Fibroblast of the aortic adventitia (primary cell): Measurements from ENCODE around the gene MED10. TPM values are rescaled to one million over a fixed set of nuclear protein-coding genes. Genes with fewer than 3 reads are reported as not detected.

Source experiments
- DNase-seq: peaks from one replicate; pipeline ENCODE4 v3.0.0-alpha.2; 2010; ENCODE audit warnings: low read depth
- H3K4me3 ChIP-seq: 2 replicates; pipeline ENCODE4 v1.5.1; 2011; ENCODE audit warnings: low read depth, mild to moderate bottlenecking, control low read depth, low read length, moderate library complexity
- CTCF ChIP-seq: IDR thresholded peaks from 2 replicates; pipeline ENCODE4 v1.5.1; 2011; ENCODE audit warnings: mild to moderate bottlenecking, low read length, control low read depth, inconsistent platforms; ENCODE audit not compliant: insufficient read depth
- total RNA-seq: library from RNA; depleted of rRNA; stranded (reverse); fragments of >200 nt; gene quantifications from 2 replicates; pipeline ENCODE4 v1.2.3, GENCODE V29; 2012; ENCODE audit warnings: low replicate concordance

Gene MED10
- total RNA-seq: 17.5 and 26.7 TPM in 2 replicates

- peak within 1 kb of the TSS; percentile 96 for H3K4me3 ChIP-seq
- no peak for TF ChIP-seq CTCF
- DNase-seq: peak; percentile 90
These were observed at the start of gene MED10 for GRCh38 chr5:6377905-6378765. Gene MED10 (minus strand): TSS chr5:6378547. CDS start chr5:6378483, 64 bp downstream.

- TF ChIP-seq CTCF: no peak
- no peak for DNase-seq
- no peak overlapping the region for H3K4me3 ChIP-seq
These were observed 49.3 kb upstream of the MED10 start for GRCh38 chr5:6427694-6428093.

- no peak for TF ChIP-seq CTCF
- no peak overlapping the region for H3K4me3 ChIP-seq
- no peak for DNase-seq
These were observed 46.4 kb upstream of the MED10 start for GRCh38 chr5:6424700-6425099.

- no peak for TF ChIP-seq CTCF
- no peak overlapping the region for H3K4me3 ChIP-seq
- no peak for DNase-seq
These were observed 45.8 kb upstream of the MED10 start for GRCh38 chr5:6424110-6424659.

- DNase-seq: no peak
- no peak overlapping the region for H3K4me3 ChIP-seq
- no peak for TF ChIP-seq CTCF
These were observed 45.2 kb upstream of the MED10 start for GRCh38 chr5:6423327-6424109.

GRCh38 chr5:6419340-6419852 lies 41.0 kb upstream of the MED10 start:
- no peak overlapping the region for H3K4me3 ChIP-seq
- DNase-seq: no peak
- no peak for TF ChIP-seq CTCF
